Mucosa of gallbladder (tissue), 1 donor: ENCODE measurements around the gene SNX8. TPM values are rescaled to one million over a fixed set of nuclear protein-coding genes. Genes with fewer than 3 reads are reported as not detected.

Experiments used
- DNase-seq: peaks from one replicate; pipeline ENCODE4 v3.0.0-alpha.2; 2020; ENCODE audit warnings: low spot score
- total RNA-seq: library from RNA; stranded (reverse); gene quantifications from one replicate; pipeline ENCODE4 v1.2.1, GENCODE V29; 2021
- donor health status: DM: no; HTN: no; CAD: no.

The SNX8 gene
- total RNA-seq, 1 donor from 2014 or later: 20.5 TPM

DNA sequence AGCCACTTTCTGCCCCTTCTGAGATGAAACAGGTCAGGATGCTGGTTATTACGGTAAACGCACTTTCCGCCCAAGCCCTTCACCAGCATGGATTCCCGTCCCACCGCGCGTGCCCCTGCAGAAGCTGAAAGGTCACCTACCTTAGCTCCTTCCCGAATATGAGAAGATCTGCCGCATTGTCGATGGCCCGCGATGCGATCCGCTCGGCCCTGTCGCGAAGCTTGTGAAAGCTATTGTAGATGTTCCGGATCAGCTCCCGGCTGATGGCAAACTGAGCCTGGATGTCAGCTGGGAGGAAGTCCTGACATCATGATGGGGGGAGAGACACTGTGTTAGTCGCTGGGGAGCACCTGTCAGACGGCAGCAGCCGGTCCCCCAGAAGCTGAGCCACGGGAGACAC, 50.1 kb downstream of the SNX8 start:
- no peak for DNase-seq

DNA sequence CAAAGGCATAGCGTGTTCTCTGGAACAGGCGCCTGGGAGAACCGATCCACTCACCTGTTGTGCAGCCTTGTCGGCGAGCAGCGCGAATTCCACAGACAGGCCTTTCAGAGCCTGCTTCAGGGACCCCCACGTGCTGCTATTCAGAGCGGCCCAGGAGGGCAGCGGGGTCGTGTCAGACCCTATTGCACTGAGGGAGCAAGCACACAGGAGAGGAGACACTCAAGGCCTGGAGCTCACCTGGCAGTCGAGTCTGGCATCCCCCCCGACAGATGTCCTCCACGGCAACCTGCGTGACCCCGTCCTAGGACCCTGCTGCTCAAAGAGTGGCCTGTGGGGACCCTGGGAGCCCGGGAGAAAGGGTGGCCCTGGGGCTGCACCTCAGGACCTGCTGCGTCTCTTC, 51.1 kb downstream of the SNX8 start:
- DNase-seq: no peak

DNA sequence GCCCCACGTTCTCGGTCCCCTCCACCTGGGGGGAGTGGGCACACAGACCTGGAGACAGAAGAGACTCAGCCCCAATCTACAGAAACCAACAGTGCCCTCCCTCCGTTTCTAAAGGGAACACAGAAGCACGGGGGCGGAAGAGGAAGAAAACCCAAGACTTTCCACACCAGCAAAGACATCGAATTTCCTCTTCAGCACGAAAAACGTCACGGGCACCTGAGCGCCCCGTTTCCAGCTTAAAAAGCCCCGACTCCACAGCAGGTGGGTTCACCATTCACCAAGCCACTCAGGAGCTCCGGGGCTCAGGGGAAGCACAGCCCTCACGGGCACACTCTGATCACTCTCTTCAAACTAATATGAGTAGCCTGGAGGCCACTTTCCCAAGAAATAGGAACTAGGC, 52.6 kb downstream of the SNX8 start:
- DNase-seq: no peak

DNA sequence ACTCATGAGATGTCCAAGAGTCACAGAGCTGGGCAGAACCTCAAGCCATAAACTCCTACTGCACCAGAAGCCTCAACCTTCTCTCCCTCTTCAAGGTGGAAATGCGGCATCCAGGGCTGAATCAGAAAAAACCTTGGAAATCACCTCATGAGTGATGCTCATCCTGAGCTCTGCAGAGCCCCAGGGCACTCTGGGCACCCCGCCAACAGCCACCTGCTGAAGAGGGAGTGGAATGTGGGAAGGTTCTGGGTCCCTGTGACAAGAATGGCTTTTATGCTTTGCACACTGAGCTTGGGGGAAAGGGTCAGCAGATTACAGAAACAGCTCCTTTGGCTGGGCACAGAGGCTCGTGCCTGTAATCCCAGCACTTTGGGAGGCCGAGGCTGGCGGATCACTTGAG, 53.4 kb downstream of the SNX8 start:
- no peak for DNase-seq

DNA sequence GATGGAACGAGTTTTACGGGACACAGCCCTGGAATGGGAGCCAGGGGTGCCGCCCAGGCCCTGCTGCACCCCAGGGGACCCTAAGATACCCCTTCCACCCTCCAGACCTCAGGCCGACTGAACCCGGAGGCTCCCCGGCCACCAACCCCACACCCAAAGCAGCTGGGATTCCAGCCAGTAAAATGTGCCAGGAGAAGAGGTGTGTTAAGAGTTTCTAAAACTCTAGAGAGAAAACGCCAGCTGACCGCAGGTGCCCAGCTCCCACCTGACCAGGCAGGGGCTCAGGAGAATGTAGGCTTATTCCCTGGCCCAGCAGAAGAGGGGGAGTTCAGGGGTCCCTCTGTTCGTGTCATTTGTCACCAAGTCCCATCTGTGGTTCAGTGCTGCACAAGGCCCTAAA, 54.8 kb downstream of the SNX8 start:
- DNase-seq: no peak

DNA sequence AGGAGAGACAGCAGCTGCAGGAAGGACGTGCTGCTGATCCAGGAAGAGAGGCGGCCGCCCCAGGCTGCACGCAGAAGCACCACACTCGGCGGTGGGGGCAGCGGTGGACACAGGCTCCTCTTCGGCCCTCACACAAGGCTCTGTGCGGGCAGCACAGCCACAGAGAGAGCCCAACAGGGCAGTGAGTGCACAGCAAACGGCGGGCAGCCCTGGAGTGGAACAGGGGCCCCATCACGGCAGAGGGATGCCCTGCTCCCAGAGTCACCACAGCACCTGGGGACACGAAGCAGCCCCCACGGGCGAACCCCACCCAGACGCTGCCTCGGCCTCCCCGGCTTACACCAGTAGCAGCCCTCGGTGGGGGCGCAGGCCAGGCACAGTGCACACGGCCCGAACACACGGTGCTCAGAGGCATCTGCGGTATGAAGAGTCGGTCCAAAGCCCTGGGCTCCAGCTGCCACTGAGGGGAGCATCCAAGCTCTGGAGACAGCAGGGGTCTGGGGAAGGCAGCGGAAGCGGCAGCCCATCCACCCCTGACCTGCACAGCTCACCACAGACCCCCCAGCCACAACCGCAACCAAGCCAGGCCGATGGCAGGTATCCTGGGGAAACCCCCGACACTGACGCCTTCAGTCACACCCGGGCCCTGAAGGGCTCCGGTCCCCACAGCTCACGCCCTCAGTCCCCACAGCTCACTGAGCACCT, 55.4 kb downstream of the SNX8 start:
- DNase-seq: no peak

DNA sequence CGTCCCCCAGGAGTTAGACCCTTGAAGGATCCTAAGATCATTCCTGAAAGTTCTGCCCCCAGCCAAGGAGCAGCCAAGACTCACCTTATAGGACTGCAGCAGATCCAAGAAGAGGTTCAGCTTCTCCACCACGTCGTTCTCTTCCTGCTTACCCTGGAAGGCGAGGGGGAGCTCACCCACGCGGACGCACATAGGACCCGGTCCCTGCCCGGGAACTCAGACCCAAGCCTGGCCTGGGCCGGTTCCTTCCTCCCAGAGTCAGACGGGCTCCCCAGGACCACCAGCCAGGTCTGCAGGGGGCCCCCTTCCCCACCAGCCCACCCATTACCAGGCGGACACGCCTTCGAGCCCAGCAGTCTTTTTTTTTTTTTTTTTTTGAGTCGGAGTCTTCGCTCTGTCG, 56.6 kb downstream of the SNX8 start:
- DNase-seq: no peak

DNA sequence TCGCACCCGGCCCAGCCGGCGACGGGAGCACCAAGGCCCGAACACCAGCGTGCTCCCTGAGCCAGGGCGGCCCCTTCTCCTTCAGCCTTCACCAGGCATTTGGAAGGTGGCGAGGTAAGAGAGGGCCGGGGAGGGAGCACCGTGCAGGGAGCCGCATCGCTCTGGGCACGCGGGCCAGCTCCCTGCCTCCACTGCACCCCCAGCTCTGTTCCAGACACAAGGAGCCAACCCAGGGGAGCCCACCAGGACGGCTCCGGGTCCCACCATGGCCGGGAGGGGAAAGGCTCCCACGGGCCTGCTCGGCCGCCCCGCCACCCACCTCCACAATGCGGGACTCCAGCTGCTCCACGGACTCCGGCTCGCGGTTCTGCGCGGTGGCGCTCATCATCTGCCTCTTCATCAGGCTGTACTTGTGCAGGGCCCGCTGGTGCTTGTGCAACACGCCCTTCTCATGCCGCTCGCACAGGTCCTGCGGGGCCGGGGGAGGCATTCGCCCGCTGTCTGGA, 57.1 kb downstream of the SNX8 start:
- no peak for DNase-seq

DNA sequence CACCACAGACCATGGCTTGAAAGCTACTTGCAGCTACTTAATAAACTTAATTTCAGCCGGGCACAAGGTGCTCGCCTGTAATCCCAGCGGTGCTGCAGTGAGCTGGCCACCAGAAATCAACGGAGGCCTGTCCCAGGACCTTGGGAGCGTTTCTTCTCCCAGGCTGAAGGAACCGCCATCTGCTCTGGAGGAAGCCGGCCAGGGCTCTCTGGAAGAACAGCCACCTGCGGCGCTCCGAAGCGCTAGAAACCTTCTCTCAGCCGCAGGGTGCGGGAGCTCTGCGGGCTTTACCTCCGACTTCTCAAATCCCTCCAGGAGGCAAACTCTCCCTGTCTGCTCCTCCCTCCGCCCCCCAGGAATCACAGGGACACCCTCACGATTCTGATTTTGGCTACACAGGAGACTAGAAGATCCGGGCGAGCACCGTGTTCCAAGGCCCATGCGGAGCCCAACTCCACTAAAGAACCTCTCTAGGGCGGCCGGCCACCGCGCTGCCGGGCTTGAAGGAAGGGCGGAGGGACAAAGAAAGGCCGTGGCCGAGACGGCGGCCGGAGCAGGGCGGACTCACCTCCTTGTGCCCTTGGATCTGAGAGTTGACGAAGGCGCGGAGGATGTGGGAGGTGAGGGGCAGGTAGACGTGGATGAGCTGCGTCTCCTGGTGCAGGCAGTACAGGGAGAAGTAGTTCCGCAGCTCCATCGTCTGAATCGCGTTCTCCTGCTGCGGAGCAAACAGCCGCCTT, 57.8 kb downstream of the SNX8 start:
- DNase-seq: no peak

DNA sequence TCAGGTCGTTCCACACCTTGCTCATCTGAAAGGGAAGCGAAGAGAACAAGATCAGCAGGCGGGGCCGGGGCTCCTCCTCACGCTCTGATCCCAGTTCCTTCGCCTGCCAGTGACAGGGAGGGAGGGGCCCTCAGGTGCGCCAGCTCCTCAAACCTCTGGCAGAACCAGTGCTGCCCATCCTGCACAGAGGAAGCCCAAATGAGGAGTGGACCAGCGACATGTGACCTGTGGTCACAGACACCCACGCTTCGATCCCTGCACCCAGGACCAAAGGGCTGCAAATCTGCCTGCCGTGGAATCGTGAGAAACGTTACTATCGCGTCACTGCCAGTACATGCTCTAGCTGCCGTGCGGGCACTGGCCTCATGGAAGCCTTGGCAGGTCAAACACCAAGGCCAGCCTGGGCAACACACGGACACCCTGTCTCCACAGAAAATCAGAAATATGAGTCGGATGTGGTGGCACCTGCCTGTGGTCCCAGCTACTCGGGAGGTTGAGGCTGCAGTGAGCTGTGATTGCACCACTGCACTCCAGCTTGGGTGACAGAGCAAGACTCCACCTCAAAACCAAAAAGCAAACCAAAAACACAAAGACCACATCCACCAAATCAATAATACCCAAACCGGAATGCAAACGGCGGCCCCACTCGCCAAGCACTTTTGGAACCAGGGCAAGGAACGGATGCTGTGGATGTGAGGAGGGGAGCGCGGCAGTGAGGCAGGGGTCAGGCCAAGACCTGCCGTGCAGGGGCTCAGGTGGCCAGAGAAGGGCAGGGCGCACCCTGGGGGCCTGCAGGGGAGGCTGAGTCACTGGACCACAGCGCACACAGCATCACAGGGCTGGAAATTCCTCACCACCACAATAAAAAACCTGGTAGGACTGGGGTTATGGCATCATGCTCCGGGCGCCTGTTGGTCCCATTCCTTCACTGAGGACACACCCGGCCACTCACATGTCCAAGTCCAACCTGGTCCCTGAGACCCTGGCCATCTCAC, 58.8 kb downstream of the SNX8 start:
- no peak for DNase-seq

DNA sequence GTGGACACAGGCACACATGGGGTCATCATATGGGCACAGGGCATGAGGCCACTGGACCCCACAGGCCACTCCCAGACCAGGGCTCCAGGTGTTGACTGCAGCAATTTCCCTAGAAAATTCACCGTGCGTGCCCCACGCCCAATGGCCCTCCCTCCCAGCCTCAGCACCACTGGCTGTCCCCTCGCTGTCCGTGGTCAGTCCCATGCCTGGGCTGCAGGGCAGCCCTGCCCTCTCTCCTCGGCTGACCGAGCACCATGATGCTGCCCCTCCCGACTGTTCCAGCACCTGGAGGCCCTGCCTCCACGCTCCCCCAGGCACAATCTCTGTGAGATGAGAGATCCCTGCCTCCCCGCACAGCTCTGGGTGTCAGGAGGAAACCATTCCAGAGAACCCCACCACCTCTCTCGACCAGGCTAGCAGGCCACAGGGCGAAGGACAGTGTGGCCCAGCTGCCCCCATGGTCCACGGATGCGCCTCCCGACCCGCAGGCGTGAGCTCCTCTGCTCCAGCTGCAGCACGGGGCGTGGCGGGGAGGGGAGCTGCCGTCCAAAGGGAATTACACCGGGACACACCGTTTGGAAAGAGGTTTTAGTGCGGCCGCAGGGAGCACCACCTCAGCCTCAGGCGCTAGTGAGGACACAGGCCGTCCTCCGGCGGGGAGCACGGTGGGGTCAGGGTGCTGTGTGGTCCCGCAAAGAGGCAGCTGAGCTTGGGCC, 59.7 kb downstream of the SNX8 start:
- no peak for DNase-seq

DNA sequence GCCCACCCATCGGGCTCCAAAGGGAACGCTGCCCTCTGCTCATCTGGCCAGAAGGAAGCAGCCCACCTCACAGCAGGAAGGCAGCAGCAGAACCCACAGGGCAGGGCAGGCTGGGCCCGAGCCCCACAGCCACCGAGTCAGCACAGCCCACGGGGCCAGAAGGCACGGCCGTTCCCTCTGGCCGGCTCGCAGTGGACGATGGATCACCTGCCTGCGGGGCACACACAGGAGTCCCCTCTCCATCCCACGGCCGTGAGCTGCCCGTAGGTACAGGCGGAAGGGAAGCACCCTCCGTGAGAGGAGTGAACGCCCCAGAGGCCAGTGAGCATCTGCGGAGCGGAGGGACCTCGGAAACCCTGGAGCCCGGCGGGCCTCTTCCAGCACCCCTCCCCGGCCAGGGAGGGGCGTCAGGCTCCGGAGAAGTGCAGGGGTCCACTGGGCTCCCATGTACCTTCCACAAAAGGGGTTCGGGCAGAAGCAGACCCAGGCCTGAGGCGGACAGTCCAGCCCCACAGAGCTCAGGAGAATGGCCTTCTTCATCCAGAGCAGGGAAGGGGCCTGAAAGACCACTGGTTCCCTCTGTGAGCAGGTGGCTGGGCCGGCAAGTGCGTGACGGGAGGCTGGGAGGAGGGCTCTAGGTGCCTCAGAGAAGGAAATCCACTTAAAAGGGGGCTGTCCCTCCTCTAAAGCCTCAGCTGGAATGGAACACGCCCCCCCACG, 60.6 kb downstream of the SNX8 start:
- DNase-seq: no peak

DNA sequence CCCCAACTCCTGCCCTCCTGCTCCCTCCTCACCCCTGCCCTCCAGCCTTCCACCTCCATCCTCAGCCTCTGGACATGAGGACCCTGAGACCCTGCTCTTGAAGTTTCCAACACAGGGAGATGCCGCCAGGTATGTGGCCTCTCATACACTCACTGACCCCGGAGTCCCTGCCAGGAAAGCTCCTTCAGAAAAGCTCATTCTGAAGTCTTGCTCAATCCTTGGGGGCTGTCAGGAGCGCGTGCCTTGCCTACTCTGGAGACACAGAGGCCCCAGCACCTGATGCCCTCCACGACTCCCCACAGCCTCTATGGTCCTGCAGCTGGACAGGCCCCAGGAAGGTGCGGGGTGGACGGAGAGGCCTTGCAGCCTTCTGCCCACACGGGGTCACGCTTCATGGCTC, 61.2 kb downstream of the SNX8 start:
- no peak for DNase-seq

DNA sequence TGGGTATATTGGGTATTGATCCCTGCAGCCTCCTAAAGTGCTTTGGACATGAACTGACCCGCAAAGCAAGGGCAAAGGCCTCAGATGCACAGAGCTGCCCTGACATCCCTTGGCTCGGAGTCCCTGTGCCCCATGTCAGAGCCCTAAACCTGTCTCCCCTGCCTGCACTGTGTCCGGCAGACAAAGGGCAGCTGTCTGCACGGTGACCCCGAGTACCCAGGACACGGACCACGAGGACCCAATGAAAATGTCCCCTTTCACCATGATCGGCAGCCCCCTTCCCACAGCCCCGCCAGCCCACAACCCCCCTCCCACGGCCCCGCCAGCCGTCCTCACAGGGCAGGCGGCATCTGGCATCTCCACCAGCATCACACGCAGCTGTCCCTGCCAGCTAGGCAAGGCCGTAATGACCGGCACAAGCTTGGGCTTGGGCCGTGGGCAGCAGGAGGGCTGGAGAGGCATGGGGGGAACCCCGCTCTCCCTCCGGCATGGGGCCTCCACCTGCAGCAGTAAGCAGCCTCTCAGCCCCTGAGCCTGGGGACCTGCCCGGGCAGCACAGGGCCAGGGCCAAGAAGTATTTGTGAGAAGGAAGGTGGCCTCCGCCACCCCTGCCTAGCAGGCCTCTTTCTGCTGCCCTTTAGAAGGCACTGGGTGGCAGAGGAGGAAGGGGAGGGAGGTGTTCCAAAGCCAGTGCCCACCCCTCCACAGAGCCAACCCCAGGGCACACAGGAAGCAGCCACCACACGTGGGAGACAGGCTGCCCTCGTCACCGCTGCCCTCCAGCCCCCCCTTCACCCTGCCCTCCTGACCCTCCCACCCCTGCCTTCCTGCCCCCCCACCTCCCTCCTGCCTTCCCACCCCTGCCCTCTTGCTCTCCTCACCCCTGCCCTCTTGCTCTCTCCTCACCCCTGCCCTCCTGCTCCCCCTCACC, 62.1 kb downstream of the SNX8 start:
- DNase-seq: no peak

DNA sequence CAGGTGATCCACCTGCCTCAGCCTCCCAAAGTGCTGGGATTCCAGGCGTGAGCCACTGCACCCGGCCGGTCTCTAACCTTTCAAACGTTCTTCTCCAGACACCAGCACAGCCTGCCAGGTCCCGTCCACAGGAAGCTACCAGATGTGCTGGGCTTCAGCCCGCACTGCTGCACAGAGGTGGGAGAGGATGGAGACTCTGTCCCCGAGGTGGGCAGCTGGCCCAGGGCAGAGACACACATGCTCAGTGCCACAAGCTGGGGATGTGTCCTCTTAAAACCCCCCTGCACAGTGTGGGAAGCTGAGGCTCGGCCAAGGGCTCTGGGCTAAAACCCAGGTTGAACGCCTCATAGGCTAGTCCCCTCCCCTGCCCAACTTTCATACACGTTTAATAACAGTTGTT, 62.9 kb downstream of the SNX8 start:
- DNase-seq: no peak

DNA sequence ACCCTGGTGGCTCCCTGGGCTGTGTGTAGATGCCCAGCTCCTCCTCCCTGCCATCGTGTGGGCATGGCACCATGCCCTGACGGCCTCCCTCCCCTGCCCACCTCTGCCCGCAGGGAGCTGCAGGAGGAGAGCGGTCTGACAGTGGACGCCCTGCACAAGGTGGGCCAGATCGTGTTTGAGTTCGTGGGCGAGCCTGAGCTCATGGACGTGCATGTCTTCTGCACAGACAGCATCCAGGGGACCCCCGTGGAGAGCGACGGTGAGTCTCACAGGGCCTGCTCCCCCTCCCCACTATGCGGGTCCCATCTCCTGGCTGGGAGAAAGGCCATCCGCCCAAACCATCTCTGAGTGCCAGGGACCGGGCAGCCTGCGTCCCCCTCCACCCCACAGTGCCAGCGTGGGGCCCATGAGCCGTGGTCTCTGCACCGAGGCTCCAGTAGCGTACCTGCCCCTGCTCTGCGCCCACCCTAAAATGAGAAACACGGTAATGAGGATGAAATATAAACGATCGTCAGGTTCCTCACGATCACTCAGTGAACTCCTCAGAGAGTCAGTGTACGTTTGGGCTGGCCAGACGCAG, 64.4 kb downstream of the SNX8 start:
- no peak for DNase-seq

DNA sequence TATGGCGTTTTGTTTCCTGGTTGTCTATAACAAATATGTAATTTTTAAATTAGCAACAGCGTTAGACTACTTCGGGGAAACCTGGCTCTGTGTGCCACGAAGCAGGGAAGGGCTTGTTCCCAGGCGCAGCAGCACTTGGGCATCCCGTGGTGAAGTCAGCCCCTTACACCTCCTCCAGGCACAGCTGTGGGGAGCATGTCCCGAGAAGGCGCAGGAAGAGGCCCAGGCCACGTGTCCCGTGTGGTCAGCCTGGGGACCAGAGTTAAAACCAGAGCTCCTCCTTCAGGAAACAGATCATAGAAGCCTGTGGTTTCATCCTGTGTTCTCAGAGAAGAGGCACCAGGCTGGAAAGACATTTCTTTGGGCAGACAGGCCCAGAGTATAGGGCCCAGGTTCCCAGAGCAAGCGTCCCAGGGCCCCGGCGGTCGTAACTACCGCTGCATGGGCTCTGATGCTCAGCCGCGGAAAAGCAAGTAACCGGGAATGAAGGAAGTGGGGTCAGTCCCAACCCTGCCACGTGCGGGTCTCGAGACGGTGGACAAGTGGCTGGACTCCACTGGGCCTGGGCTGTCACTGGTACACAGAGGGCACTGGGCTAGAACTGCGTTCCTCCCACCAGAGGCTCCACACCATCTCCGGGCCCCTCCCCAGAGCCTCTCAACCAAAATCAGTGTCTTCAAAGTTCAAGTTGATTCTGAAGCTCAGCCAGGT, 65.1 kb downstream of the SNX8 start:
- DNase-seq: peak; percentile 67

DNA sequence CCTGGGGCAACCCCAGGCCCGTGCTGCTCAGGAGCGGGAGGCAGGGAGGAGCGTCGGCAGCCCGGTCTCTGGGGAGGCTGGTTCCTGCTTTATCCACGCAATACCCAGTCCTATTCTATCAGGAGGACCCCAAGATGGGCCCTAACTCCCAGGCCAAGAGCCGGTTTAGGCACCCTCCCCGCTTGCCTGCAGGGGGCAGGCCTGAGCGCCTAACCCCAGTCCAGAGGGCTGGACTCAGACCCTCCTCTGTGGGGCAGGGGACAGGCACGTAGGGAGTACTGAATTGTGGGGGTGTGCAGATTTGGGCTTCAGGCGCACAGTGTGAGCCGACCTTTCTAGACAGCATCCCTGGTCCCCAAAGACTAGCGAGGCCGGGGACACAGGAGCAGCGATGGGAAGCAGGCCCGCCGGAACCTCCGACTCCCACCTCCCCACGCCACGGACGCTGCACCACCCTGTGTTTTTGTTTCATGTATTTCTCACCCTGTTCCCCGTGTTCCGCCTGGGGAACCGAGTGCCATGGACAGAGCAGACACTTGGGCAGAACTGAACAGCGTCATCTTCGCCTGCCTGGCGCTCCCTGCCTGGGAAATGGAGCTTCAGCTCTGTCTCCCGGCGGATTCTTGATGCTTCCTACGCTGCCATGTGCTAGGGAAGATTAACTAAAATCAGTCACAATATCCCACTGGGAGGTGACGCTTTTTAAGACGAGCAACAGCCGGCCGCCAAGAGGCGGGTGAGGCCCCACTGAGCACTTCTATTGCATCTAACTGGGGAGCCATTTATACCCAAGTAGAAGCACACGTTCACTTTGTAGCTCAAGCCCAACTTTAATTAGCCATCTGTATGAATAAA, 66.9 kb downstream of the SNX8 start:
- DNase-seq: no peak
